ENCODE data around the gene CBX4.

Gene CBX4

GRCh38 chr17:79788989-79789942 is 50.0 kb downstream of the CBX4 start:
- no peak for DNase-seq (ENCODE audit: low read depth in 2 of 2)

DNA sequence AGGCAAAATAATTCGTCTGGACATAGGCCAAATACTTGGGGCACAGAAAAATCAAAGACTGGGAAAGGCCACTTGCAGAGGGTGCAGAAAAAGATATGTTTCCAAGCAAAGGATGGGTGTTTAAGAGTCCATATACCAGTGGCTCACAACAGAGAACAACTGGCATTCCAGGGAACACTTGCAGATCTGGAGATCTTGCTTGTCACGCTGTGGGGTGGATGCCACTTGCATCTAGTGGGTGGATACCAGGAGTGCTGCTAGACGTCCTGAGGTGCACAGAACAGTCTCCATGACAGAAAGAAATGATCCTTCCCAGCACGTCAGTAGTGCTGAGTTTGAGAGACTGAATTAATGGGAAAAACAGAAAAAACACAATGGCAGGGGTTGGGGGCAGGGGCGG is 50.8 kb downstream of the CBX4 start:
- DNase-seq (ENCODE audit: low read depth in 2 of 2) = no peak

DNA sequence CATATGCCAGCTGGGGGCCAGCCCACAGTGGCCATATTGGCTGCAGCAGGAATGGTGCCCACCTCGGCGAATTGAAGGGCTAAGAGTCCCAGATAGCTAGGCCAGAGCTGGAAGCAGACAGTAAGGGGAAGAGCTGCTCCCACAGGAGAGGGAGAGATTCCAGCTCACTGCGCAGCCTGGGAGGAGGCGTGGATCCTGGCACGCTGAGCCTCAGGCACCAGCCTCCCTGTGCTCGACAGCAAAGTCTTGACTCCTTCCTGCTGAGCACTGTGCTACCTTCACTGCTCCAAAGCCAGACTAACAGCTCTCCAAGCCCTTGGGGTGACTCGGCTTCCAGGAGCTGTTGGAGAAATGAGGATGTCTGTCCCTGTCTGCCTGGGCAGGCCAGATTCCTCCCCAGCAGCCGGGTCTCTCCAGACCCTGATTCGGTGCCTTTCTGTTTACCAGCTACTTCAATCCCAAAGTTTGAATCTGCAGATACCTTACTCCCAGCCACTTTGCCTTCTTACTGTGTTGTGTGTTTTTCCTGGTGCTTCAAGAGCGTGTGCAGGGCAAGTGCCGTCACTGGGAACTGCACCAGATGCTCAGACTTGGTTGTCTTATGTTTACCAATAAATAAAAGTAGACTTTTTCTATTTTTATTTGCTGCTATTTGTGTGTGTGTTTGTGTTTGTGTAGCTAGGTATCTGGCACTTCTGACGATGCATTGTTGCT is 52.2 kb downstream of the CBX4 start:
- DNase-seq (ENCODE audit: low read depth in 2 of 2) = no peak

DNA sequence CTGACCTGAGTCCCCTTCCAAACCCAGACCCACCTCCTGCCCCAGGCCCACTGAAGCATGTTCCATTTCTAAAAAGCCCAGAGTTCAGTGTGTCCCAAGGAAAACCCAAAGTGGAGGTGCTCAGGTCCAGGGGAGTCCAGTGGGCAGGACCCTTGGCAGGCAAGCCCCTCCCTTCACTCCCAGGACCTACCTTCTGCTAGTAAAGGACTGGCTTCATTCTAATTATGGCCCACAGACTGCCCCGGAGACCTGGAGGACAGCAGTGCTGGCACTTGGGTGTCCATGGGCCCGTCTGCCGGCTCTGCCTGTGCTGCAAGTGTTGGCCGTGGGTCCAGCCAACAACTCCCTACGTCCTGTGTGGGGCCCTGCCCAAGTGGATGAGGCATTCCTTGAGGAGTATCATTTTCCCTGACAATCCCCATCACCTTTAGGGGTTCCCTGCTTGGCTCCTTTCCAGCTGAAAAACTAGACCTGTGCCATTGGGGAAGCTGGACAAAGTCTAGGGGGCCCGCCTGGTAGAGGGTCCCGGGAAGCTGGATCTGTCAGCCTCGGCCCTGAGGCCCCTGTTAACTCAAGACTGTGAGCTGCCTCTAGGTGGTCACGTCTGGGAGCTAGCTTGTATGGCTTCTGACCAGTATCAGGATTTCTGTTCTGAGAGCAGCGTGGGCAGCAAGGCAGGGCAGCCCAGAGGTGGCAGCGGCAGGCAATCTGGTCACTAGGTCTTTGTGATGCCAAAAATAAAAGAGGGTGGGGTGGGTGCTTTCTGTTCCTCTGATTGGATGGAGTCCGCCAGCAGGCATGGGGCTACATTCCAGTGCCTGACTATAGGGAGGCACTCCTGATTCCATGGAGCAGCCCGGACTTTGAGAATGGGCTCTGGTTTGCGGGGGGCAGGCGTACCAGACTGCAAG is 53.1 kb downstream of the CBX4 start:
- DNase-seq (ENCODE audit: low read depth in 2 of 2) = no peak

GRCh38 chr17:79785017-79785899 is 54.0 kb downstream of the CBX4 start:
- no peak for DNase-seq (ENCODE audit: low read depth in 2 of 2)

DNA sequence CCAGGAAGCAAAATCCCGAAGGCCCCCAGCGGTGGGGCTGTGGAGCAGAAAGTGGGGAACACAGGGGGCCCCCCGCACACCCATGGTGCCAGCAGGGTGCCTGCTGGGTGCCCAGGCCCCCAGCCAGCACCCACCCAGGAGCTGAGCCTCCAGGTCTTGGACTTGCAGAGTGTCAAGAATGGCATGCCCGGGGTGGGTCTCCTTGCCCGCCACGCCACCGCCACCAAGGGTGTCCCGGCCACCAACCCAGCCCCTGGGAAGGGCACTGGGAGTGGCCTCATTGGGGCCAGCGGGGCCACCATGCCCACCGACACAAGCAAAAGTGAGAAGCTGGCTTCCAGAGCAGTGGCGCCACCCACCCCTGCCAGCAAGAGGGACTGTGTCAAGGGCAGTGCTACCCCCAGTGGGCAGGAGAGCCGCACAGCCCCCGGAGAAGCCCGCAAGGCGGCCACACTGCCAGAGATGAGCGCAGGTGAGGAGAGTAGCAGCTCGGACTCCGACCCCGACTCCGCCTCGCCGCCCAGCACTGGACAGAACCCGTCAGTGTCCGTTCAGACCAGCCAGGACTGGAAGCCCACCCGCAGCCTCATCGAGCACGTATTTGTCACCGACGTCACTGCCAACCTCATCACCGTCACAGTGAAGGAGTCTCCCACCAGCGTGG is 54.8 kb downstream of the CBX4 start:
- DNase-seq (ENCODE audit: low read depth in 2 of 2) = no peak

DNA sequence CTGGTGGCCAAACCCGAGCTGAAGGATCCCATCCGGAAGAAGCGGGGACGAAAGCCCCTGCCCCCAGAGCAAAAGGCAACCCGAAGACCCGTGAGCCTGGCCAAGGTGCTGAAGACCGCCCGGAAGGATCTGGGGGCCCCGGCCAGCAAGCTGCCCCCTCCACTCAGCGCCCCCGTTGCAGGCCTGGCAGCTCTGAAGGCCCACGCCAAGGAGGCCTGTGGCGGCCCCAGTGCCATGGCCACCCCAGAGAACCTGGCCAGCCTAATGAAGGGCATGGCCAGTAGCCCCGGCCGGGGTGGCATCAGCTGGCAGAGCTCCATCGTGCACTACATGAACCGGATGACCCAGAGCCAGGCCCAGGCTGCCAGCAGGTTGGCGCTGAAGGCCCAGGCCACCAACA is 55.3 kb downstream of the CBX4 start:
- DNase-seq (ENCODE audit: low read depth in 2 of 2) = no peak
